SHP77 (cell line): ENCODE results near the gene CDC73.
A peak's percentile ranks its signal among the peaks of the same experiment; 100 is the strongest.
"Not testable (repeated sequence)": the region's sequence is repeated elsewhere in the genome, so short reads cannot be mapped to it uniquely, and the experiment has no call there.

Experiments
- DNase-seq, 2 experiments: peaks; one replicate each; lab custom pipeline; 2025; lab: John Stamatoyannopoulos, UW

The CDC73 gene

GRCh38 chr1:193181536-193181935 lies 59.7 kb downstream of the CDC73 start:
- DNase-seq = no peak

- DNase-seq = no peak
Observed at GRCh38 chr1:193181985-193182384, 60.2 kb downstream of the CDC73 start.

GRCh38 chr1:193183019-193183627 lies 61.3 kb downstream of the CDC73 start:
- DNase-seq = peak in 1 of 2 experiments; percentile 41

- no peak for DNase-seq
Observed at GRCh38 chr1:193184776-193185175, 62.9 kb downstream of the CDC73 start.

- DNase-seq = no peak
Observed at GRCh38 chr1:193185211-193185610, 63.4 kb downstream of the CDC73 start.

GRCh38 chr1:193185901-193186731 lies 64.3 kb downstream of the CDC73 start, which contains the start of gene B3GALT2:
Gene B3GALT2, minus strand, starts transcription at chr1:193186613. Its CDS starts 5,051 bp downstream, at chr1:193181562.
- peak; percentile 75 to 86 for DNase-seq

GRCh38 chr1:193187114-193187513 lies 65.3 kb downstream of the CDC73 start:
- no peak for DNase-seq

GRCh38 chr1:193188915-193189314 lies 67.1 kb downstream of the CDC73 start:
- DNase-seq = not testable (repeated sequence)

GRCh38 chr1:193189442-193190095 lies 67.7 kb downstream of the CDC73 start:
- no peak for DNase-seq

- peak in 1 of 2 experiments; percentile 8 for DNase-seq
Observed at GRCh38 chr1:193190096-193190744, 68.4 kb downstream of the CDC73 start.

- no peak for DNase-seq
Observed at GRCh38 chr1:193192586-193192985, 70.8 kb downstream of the CDC73 start.

- DNase-seq = no peak
Observed at GRCh38 chr1:193199940-193200339, 78.1 kb downstream of the CDC73 start.

GRCh38 chr1:193201021-193201420 lies 79.2 kb downstream of the CDC73 start:
- DNase-seq = no peak

GRCh38 chr1:193210996-193211395 lies 89.2 kb downstream of the CDC73 start:
- no peak for DNase-seq

- DNase-seq = no peak
Observed at GRCh38 chr1:193211539-193211938, 89.7 kb downstream of the CDC73 start.

GRCh38 chr1:193212637-193213036 lies 90.8 kb downstream of the CDC73 start:
- no peak for DNase-seq

- no peak for DNase-seq
Observed at GRCh38 chr1:193213998-193214397, 92.2 kb downstream of the CDC73 start.

- no peak for DNase-seq
Observed at GRCh38 chr1:193216920-193217319, 95.1 kb downstream of the CDC73 start.

GRCh38 chr1:193219391-193219790 lies 97.6 kb downstream of the CDC73 start:
- no peak for DNase-seq

GRCh38 chr1:193221651-193222050 lies 99.8 kb downstream of the CDC73 start:
- DNase-seq = no peak

- no peak for DNase-seq
Observed at GRCh38 chr1:193222056-193222615, 100.3 kb downstream of the CDC73 start.

- no peak for DNase-seq
Observed at GRCh38 chr1:193229136-193229535, 107.3 kb downstream of the CDC73 start.
